HG03097 (cell line): ENCODE results near the gene TDP1.

Experiments
- ATAC-seq: cut with Tn5 transposase; IDR thresholded peaks from one replicate; pipeline ENCODE4 v1.9.1; 2021; ENCODE audit not compliant: unreplicated experiment, low FRiP score

The TDP1 gene

GRCh38 chr14:89955745-89956660 lies at the start of gene TDP1:
Gene TDP1, plus strand, starts transcription at chr14:89955927. Its CDS starts 7,188 bp downstream, at chr14:89963115.
- peak; percentile 60 for ATAC-seq

- ATAC-seq: no peak
These were observed 49.7 kb upstream of the TDP1 start for GRCh38 chr14:89906000-89906399.

- ATAC-seq: no peak
These were observed 48.1 kb upstream of the TDP1 start for GRCh38 chr14:89907655-89908054.

DNA sequence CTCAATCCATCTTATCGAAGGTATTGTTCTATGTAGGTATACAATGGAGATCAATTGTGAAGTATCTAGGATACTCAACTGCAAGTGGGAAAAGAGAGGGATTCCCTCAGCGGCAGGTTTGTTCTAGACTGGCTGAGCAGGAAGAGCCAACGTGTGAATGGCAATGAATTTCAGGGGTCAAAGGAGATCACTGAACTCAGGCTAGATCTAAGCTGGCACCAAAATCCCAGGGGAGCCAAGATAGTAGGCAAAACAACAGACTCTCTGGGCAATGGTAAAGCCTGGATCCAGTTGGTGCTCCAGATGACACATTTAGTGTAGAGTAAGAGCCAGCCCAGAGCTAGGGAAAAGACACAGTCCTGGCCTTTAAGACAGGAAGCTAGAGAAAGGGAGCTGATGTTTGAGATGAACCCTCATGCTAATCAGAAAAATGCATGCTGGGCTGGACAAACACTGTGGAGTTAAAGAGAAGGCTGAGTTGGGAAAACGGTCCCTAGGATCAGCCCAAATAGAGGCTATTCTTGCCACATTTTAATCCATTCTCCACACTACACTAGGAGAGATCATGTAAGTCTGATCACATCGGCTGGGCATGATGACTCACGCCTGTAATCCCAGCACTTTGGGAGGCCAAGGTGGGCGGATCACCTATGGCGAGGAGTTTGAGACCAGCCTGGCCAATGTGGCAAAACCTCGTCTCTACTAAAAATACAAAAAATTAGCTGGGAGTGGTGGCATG lies 46.8 kb upstream of the TDP1 start:
- ATAC-seq: no peak

- ATAC-seq: no peak
These were observed 46.1 kb upstream of the TDP1 start for GRCh38 chr14:89909586-89909985.

DNA sequence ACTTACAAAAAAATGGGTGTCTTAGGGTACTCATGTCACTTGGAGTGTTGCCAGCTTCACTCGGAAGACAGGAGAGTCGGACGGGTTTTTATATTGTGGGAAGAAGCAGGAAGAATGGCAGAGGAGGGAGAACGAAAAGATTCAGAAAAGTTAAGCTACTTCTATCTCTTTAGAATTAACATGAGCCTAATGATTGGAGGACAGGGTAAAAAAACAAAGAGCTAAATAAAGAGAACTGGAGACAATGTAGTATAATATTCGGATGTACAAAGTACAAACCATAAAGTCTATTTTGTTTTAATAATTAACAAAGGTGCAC lies 45.1 kb upstream of the TDP1 start:
- no peak for ATAC-seq

DNA sequence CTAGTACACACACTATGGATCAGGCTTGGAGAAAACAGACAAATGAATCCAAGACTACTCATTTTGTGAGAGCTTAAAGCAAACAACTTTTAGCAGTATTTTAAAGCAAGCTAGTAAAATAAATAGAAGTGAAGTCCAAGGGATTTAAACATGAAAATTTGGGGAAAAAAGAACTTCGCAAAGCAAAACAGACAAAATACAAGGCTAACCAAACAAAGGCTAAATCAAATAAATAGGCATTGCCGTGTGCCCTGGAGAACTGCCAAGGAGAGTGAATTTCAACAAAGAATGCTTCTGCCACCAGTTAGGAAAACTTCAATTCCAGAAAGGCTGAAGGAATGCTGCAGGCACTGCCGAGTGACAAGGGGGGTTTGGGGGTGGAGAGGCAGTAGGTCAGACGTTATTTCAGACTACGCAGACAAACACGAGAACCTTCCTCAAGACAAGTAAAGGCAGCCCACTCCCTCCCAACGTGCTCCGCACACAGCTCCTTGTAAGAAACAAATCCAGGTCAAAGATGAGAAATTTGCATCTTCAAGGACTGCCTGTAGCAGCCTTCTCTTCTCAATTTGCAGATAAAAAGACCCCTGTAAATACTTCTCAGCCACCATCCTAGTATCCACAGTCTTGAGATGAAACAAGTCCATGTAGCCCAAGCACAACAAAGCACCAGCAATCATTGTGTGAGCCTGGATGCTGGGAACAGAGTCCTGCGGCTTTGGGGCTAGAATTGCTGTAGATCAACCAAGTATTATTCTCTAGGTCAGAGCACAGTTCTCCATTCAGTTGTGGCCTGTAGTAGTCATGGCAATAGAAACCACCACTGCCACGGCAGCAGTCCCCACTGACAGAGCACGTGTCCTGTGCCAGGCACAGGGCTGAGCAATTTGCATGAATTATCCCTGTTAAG lies 44.5 kb upstream of the TDP1 start:
- ATAC-seq: no peak

DNA sequence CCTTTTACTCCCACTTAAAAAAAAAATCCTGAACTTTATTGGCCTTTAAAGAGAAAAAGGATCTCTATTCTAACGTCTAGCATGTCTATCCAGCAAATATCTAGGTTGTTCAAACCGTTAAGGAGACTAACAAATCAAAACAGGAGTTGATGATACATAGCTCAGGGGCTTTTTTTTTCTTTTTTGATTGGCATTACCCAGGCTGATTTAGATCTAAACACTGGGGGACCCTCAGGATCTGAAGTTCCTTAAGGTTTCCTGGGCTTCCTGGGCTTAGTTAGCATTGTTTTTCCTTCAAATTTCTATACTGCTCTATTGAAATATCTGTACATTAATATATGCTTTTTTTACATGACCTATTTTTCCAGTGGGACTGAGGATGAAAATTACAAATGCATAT lies 43.5 kb upstream of the TDP1 start:
- no peak for ATAC-seq

DNA sequence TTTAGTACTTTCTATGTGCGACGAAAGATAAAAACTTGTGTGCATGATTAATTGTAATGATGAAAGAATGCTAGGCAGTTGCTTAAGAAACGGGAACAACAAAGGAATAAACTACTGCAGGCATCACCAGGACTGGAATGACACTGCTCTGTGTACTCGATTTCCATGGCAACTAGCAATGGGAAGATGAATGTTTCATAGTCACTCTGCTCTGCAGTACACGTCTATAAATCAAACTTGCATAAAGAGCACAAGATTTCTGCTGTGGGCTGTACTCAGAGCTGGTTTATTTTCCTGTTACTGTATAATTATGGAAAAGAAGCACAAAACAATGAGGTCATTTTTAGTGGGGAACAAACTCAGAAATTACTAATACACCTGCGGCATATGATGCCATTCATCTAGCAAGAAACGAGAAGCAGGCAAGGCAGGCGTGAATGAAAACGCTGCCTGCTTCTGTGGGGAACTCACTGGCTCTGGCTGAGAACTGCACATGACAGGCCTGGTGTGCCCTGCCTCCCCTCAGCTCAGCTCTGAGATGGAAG lies 43.0 kb upstream of the TDP1 start:
- no peak for ATAC-seq

DNA sequence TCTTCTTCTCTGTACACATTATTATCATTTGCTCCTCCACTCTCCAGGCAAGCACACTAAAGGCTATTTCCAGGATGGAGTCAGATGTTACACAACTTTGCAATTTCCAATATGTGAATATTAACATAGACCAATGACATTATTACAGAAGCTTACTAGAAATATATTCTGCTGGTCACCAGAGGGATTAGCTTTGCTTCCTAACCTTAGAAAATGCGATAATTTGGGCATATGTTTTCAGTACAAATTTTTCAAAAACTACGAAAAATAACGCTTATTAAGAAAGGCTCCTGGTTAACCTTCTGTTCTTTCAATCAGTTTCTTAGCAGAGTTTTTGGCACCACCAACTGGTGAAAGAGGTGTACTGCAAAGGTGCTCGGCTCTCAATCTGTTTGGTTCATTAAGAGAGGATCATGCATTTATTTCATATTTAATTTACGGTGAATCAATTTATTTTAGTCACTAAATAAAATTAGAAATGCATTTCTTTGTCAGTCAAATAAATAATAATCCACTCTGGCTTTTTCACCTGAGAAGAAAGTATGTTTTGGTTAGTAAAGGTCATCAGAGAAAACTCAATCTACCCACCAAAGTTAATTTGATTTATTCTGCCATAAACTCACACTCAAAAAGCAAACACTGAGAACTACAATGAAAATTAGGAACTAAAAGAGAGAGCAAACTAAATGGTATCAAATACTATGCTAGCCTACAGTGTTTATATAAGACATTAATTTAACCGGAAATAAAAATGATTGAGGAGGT lies 40.4 kb upstream of the TDP1 start:
- ATAC-seq: no peak

DNA sequence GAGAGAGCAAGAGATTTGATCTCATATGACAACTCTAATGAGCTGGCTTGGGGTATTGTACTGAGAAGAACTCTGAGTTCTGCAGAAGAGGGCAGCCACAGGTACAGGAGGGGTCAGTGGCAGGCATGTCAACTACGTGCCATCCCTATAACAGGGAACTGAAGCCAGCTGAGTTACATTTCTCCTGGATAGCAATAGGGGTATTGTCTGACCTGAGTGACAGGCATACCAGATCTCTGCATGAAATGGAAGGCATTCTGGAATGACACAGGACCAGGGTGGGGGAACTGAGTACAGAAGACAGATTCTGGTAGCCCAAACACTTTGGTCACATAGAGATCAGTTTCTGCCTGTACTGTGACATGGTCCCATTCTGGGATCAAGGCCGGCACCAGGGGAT lies 37.0 kb upstream of the TDP1 start:
- ATAC-seq: no peak

GRCh38 chr14:89920056-89920455 lies 35.7 kb upstream of the TDP1 start:
- no peak for ATAC-seq

DNA sequence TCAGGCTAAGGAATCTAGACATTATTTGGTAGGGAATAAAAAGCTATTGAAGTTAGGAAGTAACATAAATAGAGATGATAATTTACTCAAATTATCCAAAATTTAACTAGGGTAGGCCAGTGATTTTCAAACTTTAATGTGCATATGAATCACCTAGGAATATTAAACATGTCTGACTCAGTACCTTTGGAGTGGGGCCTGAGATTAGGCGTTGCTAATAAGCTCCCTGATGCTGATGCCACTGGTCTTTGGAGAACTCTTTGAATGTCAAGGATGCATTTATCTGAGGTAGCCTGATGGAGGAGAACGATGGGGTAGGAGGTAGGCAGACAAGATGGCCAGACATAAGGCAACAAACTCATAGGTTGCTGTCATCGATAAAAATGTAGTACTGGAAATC lies 34.4 kb upstream of the TDP1 start:
- ATAC-seq: no peak

DNA sequence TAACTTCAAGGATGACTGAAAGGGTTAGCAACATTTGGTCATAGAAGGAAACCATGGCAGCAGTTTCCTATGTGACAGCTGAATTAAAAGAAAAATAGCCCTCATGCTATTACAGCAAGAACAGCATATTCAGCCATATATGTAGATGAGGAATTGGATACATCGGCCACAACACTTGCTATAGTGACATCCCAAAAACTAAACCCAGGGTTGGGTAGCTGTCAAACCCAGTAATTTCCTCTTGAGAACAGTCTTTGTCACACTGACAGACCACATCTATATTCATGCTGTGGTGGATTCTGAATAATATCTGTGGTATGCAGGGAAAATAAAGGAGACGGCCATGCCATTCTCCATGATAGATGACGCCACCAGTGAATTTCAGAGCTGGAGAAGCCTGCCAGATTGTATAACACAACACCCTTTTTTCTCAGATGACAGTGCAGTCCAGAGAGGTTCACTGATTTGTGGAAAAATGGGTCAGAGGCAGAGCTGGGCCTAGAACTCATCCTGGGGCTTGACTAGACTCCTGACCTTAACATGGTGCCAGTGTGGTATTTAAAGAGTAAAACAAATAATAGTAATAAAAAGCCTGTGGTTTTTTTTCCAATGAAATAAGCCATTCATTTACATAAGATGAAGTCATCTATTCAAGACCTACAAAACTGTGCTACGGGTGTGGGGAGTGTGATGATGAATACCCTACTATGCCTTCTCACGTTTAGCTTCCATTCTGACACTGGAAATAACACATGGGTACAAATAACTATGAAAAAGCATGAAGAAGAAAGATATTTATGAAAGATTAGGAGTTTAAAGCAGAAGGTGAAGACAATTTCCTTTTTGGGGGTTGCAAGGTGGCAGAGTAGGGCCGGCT lies 33.5 kb upstream of the TDP1 start:
- no peak for ATAC-seq

- no peak for ATAC-seq
These were observed 31.5 kb upstream of the TDP1 start for GRCh38 chr14:89924268-89924667.

DNA sequence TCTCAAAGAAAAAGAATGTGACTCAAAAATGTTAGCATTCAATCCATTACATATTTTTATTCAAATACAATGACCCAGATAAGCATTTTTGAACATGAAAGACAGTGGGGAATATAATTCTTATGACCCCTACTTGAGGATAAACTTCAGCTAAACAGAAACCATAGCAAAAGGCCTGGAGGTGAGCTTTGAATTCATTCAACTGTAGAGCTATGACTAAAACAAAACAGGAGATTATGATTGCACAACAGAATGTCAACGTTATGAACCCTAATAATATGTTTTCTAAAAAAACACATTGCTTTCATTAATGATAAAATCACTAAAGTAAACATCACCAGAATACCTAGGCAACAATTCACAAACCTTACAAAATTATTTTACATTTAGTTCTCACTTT lies 29.0 kb upstream of the TDP1 start:
- ATAC-seq: no peak

- no peak for ATAC-seq
These were observed 28.4 kb upstream of the TDP1 start for GRCh38 chr14:89927186-89927865.

GRCh38 chr14:89933002-89933401 lies 22.7 kb upstream of the TDP1 start:
- no peak for ATAC-seq
